GM18498 (cell line): Measurements from ENCODE around the gene FAM20B.
"Not testable (repeated sequence)": the region's sequence is repeated elsewhere in the genome, so short reads cannot be mapped to it uniquely, and the experiment has no call there.

Experiments used
- ATAC-seq: cut with Tn5 transposase; IDR thresholded peaks from one replicate; pipeline ENCODE4 v1.9.1; 2021; ENCODE audit warnings: mild to moderate bottlenecking, moderate library complexity; ENCODE audit not compliant: unreplicated experiment

FAM20B gene

DNA sequence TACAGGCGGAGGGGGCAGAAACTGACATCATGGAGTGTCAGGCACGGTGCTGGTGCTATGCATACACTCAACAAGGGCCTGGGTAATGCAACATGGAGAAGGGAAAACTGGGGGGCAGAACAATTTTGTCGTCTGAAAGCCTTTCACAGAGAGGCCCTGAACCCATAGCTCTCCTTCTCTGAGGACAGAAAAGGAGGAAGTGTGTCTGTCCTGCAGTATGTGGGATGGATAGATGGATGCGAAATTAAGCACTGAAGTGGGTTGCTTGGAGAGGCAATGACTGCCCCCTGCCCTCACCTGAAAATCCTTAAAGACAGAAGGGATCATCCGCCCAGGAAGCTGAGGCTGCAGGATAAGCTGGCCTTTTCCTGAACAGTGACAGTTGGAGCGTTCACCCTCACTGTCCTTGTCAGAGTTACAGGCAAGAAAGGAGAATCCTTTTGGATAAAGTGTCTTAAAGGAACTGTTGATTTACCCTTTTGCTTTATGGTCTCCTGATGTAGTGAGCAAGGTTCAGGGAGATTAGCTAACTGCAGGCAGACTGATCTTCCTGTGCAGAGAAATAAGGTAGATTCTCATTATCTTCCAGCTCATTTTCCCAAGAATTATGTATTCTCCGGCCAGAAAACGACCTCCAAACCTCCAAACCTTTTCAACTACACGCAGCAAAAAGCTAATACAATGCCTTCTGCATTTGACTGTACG is 1.6 kb upstream of the FAM20B start:
- ATAC-seq = no peak

GRCh38 chr1:179025975-179026812 is 500 bp downstream of the FAM20B start:
- peak; percentile 85 for ATAC-seq

DNA sequence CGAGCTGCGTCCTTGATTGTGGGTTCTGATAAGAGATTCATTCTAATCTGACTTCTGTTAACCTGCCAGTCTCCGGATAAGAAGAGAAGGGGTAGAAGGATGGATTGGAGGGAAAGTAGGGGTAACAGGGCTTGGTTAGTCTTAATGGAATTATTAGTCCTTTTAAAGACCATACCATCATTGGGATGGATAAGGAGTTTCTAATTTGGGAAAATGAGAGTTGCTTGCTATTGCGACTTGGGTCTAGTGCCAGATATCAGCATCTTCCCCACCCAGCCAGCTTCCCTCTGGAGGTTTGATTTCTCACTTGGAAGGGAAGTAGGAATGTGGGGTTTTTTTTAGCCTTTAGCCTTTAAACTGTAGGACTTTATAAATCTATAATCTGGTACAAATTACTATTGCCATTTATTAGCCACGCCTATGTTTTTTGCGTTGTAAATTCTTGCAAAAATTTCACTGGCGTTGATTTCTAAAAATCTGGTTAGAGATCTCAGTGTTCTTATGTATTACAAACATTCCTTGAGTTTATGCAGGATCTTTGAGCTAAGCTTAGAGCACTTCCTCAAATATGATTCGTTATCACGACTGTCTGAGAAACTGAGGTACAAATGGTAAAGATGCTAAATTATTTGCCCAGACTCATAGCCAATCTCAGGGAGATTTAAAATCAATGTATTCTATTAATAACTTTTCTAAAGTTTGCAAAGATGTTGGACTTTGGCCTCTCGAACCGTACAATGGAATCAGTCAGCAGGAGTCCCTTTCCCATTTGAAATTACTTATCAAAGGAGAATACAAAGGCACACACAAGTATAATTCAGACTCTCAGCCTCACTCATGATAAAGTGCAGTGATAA is 1.3 kb downstream of the FAM20B start:
- no peak for ATAC-seq

DNA sequence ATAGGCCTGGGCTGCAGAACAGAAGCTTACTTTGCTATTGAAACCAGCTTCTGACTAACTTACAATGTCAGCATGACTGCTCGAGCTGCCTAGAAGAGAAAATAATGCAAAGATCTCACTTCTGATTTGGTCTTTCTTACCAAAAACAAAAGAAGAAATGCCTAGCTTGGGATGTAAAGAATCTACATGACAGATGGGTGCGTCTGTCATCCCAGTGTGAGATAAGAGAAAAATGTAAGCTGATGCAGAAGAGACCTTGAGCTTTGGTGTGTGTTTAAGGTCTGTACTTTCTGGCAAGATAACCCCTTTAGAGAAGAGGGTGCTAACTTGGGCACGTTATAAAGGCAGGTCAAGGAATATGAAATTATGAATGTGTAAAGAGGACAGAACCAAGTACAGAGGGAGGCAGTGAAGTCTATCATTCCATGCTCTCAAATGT is 3.6 kb downstream of the FAM20B start:
- no peak for ATAC-seq

DNA sequence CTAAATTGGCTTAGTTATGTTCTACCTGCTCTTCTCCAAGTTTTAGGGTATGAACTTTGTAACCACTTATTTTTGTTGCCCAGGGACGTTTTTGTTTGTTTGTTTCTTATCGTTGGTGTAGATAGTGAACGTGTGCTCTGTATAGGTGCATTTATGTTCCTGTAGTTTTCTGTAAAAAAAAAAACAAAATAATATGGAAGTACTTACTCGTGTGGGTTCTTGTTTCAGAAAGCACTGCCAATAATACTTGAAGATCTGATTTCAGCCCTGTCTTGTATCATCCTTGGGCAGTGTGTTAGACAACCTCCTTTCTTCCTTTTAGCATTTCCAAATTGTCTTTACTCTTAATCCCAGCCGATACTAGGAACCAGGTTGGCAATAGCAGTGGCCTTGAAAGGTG is 4.4 kb downstream of the FAM20B start:
- ATAC-seq = no peak

DNA sequence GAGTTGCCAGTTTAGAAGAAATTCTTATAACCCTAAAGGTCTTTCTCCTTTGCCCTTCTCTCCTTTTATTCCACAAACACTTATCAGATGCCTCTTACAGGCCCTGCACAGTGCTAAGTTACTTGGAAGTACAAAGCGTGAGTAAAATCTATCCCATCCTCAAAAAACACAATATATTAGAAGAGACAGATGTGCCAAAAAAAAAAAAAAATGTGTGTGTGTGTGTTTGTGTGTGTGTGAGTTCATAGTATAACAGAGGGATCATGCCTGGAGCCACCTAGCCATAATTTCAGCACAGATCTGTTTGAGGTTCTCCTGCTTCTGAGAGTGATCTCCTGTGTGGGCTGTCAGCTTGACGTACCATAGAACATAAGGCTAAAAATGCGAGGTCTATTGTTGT is 5.0 kb downstream of the FAM20B start:
- no peak for ATAC-seq

DNA sequence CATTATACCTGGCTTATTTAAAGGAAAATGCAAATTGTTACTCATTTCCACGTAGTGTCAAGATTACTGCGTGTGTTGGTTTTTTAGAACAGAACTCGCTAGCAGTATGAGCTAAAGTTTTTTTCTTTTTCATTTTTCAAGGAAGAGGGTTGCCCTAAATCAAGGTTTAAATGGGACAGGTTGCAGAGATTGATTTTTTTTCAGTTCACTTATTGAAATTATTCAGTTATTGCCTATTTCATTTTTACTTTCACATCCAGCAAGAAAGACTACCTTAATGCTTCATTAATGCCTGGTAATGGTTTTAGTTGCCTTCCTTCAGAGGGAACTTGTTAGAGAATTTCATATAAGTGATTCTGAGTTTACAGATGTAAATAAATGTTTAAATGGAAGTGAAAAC is 5.6 kb downstream of the FAM20B start:
- ATAC-seq = no peak

DNA sequence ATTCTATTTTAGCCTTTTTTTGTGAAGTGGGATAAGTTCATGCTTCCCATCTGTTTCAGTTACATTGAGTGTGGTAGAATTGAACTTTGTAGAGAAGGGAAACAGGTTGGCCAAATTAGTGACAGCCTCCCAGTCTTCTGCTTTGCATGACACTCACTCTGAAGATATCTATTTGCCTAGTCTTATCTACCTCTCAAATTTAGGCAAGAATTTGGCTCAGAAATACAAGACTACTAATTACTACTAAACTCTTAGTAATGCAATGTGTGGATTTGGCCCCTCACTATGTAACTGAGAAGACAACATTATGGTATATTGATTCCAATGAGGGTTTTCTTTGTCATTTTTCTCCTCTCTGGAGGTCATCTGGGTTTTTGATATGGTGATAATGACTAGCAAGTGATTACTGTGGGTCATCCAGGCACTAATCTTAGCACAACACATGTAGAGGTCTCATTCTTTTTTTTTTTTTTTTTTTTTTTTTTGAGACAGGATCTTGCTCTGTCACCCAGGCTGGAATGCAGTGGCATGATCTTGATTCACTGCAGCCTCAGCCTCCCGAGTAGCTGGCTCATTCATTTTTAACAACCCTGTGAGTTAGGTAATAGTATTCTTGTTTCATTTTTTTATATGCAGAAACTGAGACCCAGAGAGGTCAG is 6.3 kb downstream of the FAM20B start:
- ATAC-seq = no peak

DNA sequence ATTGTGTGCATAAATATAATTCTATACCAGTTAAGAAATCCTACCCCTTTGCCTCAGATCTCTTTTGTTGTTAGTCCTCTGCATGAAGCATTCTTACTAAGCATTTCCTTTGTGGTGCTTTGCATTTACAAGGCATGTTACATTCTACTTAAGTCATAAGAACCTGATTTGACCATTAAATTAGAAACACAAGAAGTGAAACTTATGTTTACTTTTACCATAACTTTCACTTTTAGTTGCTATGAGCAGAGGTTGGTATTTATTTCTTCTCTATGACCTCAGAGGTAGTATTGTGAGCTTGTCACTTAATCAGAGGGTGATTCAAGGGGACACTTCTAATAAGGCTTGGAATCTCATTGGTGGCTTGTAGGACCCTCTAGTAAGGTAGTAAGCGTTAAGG is 9.0 kb downstream of the FAM20B start:
- ATAC-seq = peak; percentile 76

DNA sequence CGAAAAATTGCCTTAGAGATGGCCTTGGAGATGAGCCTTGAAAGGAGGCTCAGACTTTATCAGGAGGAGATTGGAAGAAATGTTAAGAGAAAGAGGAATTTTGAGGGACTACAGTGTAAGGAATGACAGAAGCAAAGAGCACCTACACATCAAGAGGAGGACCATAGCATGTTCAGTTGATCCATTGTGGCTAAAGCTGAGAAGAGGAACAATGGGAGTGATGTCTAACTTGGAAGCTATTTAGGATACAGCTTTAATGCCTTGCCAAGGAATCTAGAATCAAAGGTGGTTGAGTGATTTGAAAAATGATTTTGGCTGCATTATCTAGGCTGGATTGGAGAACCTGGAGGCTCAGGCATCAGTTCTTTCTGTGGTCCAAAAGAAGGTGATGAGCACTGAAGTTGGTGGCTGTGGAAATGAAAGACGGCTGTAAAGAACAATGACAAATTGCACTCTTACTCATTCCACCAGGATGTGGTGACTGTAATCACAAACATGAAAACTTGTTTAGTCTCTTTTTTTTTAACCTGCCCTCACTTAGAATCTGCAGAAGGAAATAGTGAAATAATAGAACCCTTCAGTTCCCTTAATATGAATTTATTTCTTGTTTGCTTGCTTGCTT is 11.3 kb downstream of the FAM20B start:
- peak; percentile 44 for ATAC-seq

- no peak for ATAC-seq
These were observed 13.0 kb downstream of the FAM20B start for GRCh38 chr1:179038528-179039281.

DNA sequence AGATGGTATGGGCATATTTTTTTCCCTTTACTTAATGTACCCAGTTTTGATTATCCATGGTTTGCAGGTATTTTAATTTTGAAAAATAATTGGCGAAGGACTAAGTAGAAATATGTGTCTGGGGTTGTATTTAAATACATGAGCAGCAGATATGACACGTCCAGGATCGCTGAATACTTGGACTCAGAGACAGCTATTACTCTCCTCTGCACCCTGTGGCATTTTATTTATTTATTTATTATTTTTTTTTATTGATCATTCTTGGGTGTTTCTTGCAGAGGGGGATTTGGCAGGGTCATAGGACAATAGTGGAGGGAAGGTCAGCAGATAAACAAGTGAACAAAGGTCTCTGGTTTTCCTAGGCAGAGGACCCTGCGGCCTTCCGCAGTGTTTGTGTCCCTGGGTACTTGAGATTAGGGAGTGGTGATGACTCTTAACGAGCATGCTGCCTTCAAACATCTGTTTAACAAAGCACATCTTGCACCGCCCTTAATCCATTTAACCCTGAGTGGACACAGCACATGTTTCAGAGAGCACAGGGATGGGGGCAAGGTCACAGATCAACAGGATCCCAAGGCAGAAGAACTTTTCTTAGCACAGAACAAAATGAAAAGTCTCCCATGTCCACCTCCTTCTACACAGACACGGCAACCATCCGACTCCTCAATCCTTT is 13.9 kb downstream of the FAM20B start:
- ATAC-seq = not testable (repeated sequence)

GRCh38 chr1:179040175-179040551 is 14.5 kb downstream of the FAM20B start:
- ATAC-seq = not testable (repeated sequence)

- no peak for ATAC-seq
These were observed 16.4 kb downstream of the FAM20B start for GRCh38 chr1:179042087-179042486.

DNA sequence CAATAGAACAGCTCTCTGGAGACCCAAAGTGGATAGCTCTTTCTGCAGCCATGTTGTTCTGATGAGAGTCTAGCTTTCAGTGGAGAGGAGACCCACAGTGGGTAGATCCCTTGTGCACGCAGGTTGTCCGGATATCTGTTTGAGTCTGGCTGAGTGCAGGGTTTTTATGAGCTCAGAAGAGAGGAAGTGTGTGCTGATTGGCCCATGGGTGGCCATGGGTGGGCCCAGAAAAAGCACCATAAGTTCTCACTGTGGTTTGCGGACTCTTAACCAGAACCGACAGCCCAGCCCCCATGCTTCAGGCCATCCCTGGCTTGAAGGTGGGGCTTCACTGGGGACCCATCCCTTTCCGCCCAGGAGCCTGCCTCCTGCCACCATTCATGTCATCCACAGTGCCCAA is 17.0 kb downstream of the FAM20B start:
- no peak for ATAC-seq

DNA sequence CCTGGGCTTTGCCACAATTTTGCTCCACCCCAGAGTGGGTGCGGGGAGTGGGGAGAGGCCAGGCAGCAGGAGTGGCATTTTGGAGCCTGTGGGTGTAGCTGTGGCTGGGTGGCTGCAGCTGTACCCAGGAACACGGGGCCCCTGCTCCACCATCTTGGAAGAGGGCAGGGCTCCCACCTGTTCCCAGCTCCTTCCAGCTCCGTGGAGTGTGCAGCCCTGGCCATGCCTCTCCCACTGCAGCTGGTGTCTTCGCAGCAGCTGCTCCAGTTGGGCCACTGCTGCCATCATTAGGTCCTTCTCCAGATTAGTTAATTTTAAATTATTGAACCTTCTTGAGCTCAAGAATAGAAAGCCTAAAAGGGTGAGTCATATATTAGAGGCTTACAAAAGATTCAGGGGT is 17.6 kb downstream of the FAM20B start:
- no peak for ATAC-seq

DNA sequence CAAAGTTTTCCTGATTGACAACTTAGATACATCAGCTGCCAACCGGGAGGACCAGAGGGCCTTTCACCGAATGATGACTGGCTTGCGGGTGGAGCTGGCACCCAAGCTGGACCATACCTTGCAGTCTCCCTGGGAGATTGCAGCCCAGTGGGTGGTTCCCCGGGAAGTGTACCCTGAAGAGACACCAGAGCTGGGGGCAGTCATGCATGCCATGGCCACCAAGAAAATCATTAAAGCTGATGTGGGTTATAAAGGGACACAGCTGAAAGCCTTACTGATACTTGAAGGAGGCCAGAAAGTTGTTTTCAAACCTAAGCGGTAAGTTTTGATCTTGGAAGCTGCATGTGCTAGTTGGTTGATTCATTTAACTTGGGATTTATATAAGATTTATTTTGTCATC is 18.2 kb downstream of the FAM20B start:
- no peak for ATAC-seq

DNA sequence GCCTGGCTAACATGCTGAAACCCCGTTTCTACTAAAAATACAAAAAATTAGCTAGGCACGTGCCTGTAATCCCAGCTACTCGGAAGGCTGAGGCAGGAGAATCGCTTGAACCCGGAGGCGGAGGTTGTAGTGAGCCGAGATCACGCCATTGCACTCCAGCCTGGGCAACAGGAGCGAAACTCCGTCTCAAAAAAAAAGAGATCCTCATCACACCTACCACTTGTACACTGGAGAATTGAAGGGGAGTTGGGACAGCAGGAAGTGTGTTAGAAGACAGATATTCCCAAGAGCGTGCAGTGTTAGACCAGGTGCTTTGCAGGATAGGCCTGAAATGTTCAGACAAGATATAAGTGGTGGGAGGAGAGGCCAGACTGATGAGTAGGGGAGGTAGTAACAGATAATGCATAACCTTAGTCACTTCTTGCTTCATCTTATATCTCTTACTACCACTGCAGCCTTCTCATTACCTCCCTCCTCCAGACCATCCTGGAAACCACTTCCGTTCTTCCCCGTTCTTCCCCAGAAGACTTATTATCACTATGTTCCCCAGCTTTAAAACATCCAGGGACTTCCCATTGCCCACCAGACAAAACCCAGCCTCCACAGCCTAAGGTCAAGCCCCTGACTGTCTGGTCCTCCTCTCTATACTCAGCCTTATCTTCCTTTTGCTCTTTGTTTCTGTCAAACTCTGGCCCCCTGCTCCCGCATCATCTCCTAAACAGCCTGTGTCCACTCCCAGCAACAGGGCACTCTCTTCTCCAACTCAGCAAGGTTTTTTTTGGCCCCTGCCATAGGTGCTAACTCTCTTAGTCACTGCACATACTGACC is 21.3 kb downstream of the FAM20B start:
- ATAC-seq = no peak
